Measurements from ENCODE around the gene CEACAM18. TPM values are rescaled to one million over a fixed set of nuclear protein-coding genes. Genes with fewer than 3 reads are reported as not detected.

The CEACAM18 gene
- total and polyA plus RNA-seq, 2 donors (not counting 3 experiments of a cell fraction or from before 2014, with no cell fraction given) = not detected

DNA sequence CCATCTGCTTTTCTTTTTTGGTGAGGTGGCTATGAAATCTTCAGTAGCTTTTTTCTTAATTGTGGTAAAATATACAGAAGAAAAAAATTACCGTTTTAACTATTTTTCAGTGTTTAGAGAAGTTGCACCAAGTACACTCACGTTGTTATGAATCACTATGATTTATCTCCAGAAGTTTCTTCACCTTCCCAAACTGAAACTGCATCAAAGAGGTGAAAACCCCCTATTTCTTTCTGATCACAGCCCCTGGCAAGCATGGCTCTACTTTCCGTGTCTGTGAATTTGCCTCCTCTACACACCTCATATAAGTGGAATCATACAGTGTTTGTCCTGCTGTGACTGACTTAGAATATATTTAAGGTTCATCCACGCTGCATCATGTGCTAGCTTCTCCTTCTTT lies 45.3 kb upstream of the CEACAM18 start:
- no peak overlapping the region for H3K27ac ChIP-seq (ENCODE audit: insufficient read depth, low read depth, low read length)
- no peaks in the 10 kb centered on the region for H3K79me2 ChIP-seq (ENCODE audit: control insufficient read depth, insufficient read depth, low read length)
- H3K9ac ChIP-seq (replicated peaks; ENCODE audit: extremely low read depth, insufficient read depth, low read length) = no peak overlapping the region
- H3K4me2 ChIP-seq (ENCODE audit: insufficient read depth, low read length) = no peak overlapping the region
- ChIA-PET POLR2A (no interaction called here), CTCF (no interaction called here)
- DNase-seq (ENCODE audit: low read depth, low spot score) = no peak
- H3K4me3 ChIP-seq (replicated peaks in 1 of 3; ENCODE audit: insufficient read depth in 1 of 3, low read depth in 1 of 3, low read length in 3 of 3) = no peak overlapping the region
- H4K20me1 ChIP-seq (replicated peaks; ENCODE audit: control insufficient read depth, extremely low read depth, insufficient read depth, low read length) = no peaks in the 10 kb centered on the region
- BruUV-seq (replicated peaks) = no TSS peak
- no peaks in the 10 kb centered on the region for H3K27me3 ChIP-seq (ENCODE audit: control insufficient read depth in 2 of 2, insufficient read depth in 2 of 2, low read length in 2 of 2)
- H2AFZ ChIP-seq (ENCODE audit: low read depth, low read length) = no peak overlapping the region
- H3K9me3 ChIP-seq (replicated peaks; ENCODE audit: control insufficient read depth, insufficient read depth, low read length) = no peaks in the 10 kb centered on the region
- no peaks in the 10 kb centered on the region for H3K4me1 ChIP-seq (ENCODE audit: control insufficient read depth, extremely low read depth, insufficient read depth, low read length)
- no peaks in the 10 kb centered on the region for H3K9me1 ChIP-seq (replicated peaks; ENCODE audit: control insufficient read depth, extremely low read depth, insufficient read depth, low read length)
- dilution Hi-C loops (cut with MboI; ENCODE audit: extremely low pct_ligation_motif_present, low sequenced_read_pairs) = no loop called here
- no peaks in the 10 kb centered on the region for H3K36me3 ChIP-seq (ENCODE audit: control insufficient read depth in 2 of 2, extremely low read depth in 1 of 2, insufficient read depth in 2 of 2, low read length in 2 of 2)
- intact Hi-C loops (cut with micrococcal nuclease) = no loop called here
- no peak for TF ChIP-seq MYC (IDR thresholded peaks at IDR 0.05; ENCODE audit: low read depth, low read length)
- no peak for TF ChIP-seq FOS (IDR thresholded peaks at IDR 0.05; ENCODE audit: borderline replicate concordance, insufficient read depth, low read length)
- no peak for TF ChIP-seq EZH2 (IDR thresholded peaks at IDR 0.05; ENCODE audit: borderline replicate concordance, low read depth, low read length, severe bottlenecking)
- TF ChIP-seq, protein P1, sequence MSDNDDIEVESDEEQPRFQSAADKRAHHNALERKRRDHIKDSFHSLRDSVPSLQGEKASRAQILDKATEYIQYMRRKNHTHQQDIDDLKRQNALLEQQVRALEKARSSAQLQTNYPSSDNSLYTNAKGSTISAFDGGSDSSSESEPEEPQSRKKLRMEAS (IDR thresholded peaks at IDR 0.05; ENCODE audit: insufficient read depth, insufficient read length) = no peak
- TF ChIP-seq POLR2AphosphoS5 (IDR thresholded peaks at IDR 0.05; ENCODE audit: insufficient read depth, low read depth, low read length) = no peak
- TF ChIP-seq GATA2 (IDR thresholded peaks at IDR 0.05; ENCODE audit: insufficient read depth, insufficient read length, low read depth, low read length) = no peak
- no peak for TF ChIP-seq POLR2A (IDR thresholded peaks at IDR 0.05; ENCODE audit: low read depth, low read length)
- no peak for TF ChIP-seq JUN (IDR thresholded peaks at IDR 0.05; ENCODE audit: borderline replicate concordance, insufficient read depth, insufficient read length, low read depth)
- TF ChIP-seq, protein P2, sequence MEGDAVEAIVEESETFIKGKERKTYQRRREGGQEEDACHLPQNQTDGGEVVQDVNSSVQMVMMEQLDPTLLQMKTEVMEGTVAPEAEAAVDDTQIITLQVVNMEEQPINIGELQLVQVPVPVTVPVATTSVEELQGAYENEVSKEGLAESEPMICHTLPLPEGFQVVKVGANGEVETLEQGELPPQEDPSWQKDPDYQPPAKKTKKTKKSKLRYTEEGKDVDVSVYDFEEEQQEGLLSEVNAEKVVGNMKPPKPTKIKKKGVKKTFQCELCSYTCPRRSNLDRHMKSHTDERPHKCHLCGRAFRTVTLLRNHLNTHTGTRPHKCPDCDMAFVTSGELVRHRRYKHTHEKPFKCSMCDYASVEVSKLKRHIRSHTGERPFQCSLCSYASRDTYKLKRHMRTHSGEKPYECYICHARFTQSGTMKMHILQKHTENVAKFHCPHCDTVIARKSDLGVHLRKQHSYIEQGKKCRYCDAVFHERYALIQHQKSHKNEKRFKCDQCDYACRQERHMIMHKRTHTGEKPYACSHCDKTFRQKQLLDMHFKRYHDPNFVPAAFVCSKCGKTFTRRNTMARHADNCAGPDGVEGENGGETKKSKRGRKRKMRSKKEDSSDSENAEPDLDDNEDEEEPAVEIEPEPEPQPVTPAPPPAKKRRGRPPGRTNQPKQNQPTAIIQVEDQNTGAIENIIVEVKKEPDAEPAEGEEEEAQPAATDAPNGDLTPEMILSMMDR (IDR thresholded peaks at IDR 0.05; ENCODE audit: extremely low read depth in 1 of 2, insufficient read depth in 1 of 2, low read depth in 1 of 2, low read length in 2 of 2) = no peak
- FAIRE-seq = no peak
